Measurements from ENCODE around the gene STK32C.

DNA sequence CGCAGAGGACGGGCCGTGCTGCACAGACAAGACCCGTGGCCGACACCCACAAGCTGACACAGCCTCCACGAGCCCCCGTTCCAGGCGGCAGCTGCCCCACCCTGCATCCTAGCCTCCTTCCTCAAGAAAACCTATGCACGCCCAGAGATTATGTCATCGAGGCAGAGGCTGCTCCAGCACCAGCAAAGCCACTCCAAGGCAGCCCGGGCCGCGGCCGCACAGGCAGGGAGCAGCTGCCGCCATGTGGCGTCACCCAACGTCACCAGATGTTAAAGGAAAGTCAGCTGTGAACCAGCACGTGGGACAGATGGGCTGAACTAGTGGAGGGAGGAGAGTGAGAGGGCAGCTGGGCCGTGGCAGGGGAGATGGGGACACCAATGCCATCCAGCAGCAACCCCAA is 59.8 kb downstream of the STK32C start:
- TF ChIP-seq FOXM1 (IDR thresholded peaks at IDR 0.05; ENCODE audit: borderline replicate concordance) (no peak), TARDBP (IDR thresholded peaks at IDR 0.05) (no peak), ARNT (IDR thresholded peaks at IDR 0.05) (no peak), HDGF (IDR thresholded peaks at IDR 0.05; ENCODE audit: borderline replicate concordance) (no peak)

Measured in HEK293T (cell line).